C4-2B (cell line): ENCODE measurements around the gene LRRC42.

ENCODE experiments used
- ZFX ChIP-seq: fragments of 450-650 bp; IDR thresholded peaks from 2 replicates; pipeline ENCODE4 v1.6.1; 2017
- TF ChIP-seq, protein P1 (sequence below): fragments of 450-650 bp; conservative IDR thresholded peaks from 2 replicates; pipeline ENCODE4 v1.5.1; 2017; ENCODE audit warnings: mild to moderate bottlenecking

DNA sequence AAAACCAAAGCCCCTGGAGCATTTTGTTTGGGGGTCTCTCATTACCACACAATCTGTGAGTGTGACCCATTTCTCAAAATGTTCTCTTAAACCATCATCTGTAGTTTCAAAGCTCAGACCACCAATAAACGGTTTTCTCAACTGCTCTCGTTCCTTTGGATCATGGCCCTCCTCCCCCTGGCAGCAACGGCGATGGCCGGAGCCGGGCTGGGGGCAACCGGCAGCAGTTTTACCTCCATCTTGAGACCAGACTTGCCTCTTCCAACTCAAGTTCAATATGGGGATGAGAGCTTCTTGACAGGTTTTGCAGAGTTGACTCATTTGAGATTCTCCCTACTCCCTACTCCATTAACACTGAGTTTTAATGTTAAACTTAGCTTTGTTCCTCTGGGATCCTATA lies 29.7 kb downstream of the LRRC42 start:
- TF ChIP-seq, protein P1, sequence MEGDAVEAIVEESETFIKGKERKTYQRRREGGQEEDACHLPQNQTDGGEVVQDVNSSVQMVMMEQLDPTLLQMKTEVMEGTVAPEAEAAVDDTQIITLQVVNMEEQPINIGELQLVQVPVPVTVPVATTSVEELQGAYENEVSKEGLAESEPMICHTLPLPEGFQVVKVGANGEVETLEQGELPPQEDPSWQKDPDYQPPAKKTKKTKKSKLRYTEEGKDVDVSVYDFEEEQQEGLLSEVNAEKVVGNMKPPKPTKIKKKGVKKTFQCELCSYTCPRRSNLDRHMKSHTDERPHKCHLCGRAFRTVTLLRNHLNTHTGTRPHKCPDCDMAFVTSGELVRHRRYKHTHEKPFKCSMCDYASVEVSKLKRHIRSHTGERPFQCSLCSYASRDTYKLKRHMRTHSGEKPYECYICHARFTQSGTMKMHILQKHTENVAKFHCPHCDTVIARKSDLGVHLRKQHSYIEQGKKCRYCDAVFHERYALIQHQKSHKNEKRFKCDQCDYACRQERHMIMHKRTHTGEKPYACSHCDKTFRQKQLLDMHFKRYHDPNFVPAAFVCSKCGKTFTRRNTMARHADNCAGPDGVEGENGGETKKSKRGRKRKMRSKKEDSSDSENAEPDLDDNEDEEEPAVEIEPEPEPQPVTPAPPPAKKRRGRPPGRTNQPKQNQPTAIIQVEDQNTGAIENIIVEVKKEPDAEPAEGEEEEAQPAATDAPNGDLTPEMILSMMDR = no peak
- no peak for TF ChIP-seq ZFX
